NB4 (cell line): ENCODE data around the gene MAGI1.

ENCODE experiments used
- POLR2A ChIP-seq: IDR thresholded peaks from 2 replicates; pipeline ENCODE4 v1.6.1; 2011; ENCODE audit warnings: mild to moderate bottlenecking; ENCODE audit not compliant: insufficient read length; ENCODE audit errors: extremely low read depth
- TF ChIP-seq, protein P1 (sequence below): IDR thresholded peaks from one replicate; pipeline ENCODE4 v1.5.1; 2012; ENCODE audit warnings: low read depth, low read length
- TF ChIP-seq, protein P2 (sequence below): IDR thresholded peaks from 2 replicates; pipeline ENCODE4 v1.6.1; 2011; ENCODE audit warnings: low read depth, low read length

DNA sequence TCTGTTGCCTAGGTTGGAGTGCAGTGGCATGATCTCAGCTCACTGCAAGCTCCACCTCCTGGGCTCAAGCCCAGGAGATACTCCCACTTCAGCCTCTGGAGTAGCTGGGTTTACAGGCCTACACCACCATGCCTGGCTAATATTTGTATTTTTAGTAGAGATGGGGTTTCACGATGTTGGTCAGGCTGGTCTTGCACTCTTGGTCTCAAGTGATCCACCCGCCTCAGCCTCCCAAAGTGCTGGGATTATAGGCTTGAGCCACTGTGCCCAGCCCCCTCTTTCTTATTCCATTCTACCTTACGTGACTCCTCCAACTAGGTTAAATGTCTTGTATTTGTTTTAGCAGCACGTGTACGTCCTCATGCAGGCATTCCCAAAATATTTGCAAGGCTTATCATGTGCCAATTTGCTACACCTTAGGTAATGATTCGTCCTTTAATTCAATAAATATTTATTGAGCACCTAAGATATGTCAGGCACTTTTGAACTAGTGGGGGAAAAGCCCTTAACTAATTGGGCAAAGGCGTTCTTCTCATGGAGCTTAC lies 14.9 kb upstream of the MAGI1 start:
- TF ChIP-seq, protein P1, sequence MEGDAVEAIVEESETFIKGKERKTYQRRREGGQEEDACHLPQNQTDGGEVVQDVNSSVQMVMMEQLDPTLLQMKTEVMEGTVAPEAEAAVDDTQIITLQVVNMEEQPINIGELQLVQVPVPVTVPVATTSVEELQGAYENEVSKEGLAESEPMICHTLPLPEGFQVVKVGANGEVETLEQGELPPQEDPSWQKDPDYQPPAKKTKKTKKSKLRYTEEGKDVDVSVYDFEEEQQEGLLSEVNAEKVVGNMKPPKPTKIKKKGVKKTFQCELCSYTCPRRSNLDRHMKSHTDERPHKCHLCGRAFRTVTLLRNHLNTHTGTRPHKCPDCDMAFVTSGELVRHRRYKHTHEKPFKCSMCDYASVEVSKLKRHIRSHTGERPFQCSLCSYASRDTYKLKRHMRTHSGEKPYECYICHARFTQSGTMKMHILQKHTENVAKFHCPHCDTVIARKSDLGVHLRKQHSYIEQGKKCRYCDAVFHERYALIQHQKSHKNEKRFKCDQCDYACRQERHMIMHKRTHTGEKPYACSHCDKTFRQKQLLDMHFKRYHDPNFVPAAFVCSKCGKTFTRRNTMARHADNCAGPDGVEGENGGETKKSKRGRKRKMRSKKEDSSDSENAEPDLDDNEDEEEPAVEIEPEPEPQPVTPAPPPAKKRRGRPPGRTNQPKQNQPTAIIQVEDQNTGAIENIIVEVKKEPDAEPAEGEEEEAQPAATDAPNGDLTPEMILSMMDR: no peak
- no peak for TF ChIP-seq POLR2A
- TF ChIP-seq, protein P2, sequence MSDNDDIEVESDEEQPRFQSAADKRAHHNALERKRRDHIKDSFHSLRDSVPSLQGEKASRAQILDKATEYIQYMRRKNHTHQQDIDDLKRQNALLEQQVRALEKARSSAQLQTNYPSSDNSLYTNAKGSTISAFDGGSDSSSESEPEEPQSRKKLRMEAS: no peak
